A673 (cell line): ENCODE results near the gene MARS1.

ENCODE experiments used
- CTCF ChIP-seq: fragments of 300-800, 200-600 bp; sonication (generic); conservative IDR thresholded peaks from 2 replicates; pipeline ENCODE4 v1.5.1; 2017; ENCODE audit warnings: low read depth, mild to moderate bottlenecking, antibody characterized with exemption, low read length, moderate library complexity, mixed read lengths
- EZH2 ChIP-seq: fragments of 200-600 bp; sonication (generic); IDR thresholded peaks from 2 replicates; pipeline ENCODE4 v1.6.1; 2017; ENCODE audit warnings: borderline replicate concordance, low read depth, mild to moderate bottlenecking, mixed read lengths, antibody characterized with exemption, low read length; ENCODE audit not compliant: poor library complexity, severe bottlenecking

GRCh38 chr12:57500213-57500612 is 12.3 kb downstream of the MARS1 start:
- no peak for TF ChIP-seq CTCF
- no peak for TF ChIP-seq EZH2
